Activated CD8-positive, alpha-beta memory T cell treated with anti-CD3 and anti-CD28 coated beads for 1 hour (primary cell): Measurements from ENCODE around the gene GALNT7.
A peak's percentile ranks its signal among the peaks of the same experiment; 100 is the strongest.

Experiments
- DNase-seq, 2 donors: peaks; one replicate each; pipeline ENCODE4 v3.0.0-alpha.2; 2020; ENCODE audit warnings: low read depth in 1 of 2; ENCODE audit errors: extremely low read depth in 1 of 2

Gene GALNT7

DNA sequence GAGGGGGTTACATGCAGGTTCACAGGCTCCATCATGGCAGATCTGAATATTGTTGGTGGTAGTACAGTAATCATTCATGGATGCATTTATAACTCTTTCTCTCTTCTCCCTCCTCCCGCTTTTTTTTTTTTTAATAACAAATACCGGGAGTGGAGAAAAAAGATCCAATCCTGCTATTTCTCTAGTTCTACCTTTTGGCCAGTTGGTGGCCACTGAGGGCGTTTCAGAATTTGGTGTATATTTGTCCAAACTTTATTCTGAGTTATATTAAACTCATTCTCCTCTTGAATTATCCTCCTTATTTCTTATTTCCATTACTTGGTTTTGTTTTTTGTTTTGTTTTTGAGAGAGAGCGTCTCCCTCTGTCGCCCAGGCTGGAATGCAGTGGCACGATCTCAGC lies 90.7 kb downstream of the GALNT7 start:
- DNase-seq = no peak

DNA sequence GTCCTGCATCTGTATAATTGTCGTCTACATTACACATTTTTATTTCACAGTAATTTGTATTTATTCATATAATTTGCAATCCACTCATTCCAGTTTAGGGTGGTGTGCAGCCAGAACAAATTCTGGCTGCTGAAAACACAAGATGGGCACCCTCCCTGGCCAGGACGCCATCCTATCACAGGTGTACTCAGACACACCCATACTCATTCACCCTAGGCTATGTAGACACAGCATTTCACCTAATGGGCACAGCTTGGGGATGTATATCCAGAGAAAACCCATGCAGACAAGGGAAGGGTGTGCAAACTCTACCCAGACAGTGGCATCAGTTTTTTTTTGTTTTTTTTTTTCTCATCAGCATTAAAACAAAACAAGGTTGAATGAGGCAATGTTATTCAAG lies 92.4 kb downstream of the GALNT7 start:
- no peak for DNase-seq

DNA sequence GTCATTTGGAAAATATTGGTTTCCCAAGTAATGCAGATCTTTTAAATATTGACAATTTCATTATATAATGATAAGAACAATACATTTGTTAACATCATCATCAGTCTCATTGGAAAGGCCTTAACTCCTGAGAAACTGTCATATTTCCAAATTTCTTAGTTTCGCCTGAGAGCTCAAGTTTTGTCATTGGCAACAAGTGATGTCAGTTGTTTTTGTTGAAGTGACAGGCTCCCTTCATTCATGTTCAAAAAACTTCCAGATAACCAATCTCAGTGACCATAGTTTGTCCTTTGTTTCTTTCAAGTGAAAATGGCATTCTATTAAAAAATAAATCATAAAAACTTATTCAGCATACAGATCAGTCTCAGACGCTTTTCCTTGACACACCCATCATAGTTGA lies 93.8 kb downstream of the GALNT7 start:
- no peak for DNase-seq

DNA sequence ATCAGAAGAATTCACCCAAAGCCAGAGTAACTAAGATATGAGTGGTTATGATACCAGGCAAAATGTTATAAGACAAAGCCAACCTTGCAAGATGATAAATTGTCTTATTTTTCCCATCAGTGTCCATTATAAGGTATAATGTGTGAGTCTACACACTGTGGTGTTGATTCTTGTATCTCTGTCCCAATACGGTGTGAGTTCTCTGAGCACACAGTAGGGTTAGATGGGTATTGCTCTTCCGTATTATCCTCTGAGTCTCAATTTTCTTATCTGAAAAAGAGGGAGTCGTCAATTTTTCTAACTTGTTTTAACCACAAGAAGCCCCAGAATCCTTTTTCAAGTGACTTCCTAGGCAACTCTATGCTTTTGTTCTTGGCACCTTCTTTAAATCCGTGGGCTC lies 95.6 kb downstream of the GALNT7 start:
- DNase-seq = no peak

DNA sequence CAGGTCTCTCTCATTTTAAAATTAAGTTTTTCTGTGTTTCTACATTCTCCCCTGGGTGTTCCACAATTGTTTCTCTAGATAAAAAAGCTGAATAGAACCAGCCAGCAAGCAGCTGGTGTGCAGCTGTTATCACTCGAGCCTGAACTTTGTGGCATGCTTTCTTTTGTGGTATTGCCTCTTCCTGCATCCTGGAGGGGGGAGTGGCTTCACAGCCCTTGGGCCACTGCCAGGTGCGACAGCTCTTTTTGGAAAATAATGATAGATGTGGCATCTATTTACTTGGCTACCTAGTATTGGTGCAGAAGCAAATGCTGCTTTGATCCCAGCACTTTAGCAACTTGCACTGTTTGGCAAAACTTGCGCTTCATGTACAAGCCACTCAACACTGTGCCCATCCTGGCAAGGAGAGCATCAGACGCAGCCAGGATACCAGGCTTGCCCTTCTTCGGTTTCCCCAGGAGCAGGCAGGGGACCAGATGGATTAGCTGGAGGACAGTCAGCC lies 96.1 kb downstream of the GALNT7 start:
- DNase-seq = peak in 1 of 2 donors; percentile 5

DNA sequence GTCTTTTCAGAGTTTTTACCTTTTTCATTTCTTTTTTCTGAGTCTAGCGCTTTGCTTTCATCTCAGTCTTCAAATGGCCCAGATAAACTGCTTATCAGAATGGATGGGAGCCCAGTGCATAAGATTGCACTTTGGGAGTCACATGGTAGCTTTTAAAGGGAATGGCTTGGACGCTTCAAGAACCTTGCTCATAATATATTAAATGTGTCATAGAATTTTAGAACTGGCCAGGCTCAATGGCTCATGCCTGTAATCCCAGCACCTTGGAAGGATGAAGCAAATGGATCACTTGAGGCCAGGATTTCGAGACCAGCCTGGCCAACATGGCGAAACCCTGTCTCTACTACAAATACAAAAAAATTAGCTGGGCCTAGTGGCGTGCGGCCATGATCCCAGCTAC lies 97.1 kb downstream of the GALNT7 start:
- no peak for DNase-seq

DNA sequence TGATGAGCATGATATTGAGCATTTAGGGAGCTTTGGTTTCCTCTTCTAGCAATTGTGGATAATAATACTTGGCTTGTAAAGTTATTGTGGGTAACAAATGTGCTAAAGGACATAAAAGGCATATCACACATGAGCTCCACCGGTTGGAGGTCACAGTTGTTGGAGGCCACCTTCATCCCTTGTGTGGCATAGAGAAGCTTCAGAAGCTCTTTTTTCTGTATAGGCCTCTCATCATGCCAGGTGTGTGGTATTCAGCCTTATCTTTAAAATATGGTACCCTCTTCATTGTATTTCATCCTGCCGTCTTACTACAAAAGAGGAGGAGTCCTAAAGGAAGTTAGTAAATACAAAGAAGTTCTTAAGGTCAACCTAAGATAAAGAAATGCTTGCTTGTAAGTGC lies 99.1 kb downstream of the GALNT7 start:
- no peak for DNase-seq

DNA sequence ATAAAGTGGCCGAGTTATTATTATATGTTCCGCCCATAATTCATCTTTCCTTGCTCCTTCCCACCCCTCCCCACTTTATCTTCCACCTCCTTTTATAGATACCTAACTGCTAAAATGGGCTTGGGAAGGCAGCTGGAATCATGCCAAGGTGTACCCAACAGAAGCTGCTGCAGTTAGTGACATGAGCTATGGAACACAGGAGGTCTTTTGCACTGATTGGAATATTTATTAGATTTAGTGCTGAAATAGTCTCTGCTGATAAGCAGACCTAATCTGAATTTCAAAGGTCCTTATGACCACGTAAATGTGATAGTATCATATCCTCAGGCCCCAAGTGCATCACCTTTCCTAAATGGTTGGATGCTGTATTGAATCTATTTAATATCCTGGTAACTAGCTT lies 100.7 kb downstream of the GALNT7 start:
- DNase-seq = no peak

DNA sequence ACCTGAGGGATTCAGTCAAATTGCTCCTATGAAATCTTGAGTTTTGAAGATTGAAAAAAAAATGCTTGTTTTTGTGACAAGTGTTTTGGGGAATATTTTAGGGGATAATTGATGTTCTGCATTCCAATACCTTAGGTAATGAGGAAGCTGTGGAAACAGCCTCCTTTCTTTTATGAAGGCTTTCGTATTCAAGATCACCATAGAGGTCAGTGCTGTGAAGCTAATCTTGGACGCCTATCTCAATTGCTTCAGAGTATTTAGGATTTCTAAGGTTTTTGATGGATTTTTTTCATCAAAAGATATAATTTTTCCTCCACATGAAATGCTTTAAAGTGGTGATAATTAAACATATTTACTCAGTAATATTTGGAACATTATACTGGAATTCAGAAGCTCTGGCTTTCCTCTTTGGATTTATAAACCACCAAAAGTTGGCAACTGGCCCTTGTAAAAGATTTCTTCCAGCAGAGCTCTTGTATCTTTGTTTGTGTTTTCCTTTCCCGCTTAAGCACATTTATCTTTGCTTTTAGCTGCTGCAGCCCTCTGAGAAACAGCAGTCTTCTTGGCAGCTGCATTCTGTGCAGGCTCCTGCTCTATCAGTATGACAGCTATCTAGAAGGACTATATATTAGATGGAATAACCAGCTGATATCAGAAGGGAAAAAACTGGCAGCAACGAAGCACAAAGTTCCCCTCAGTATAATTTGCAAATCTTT lies 101.9 kb downstream of the GALNT7 start:
- no peak for DNase-seq

DNA sequence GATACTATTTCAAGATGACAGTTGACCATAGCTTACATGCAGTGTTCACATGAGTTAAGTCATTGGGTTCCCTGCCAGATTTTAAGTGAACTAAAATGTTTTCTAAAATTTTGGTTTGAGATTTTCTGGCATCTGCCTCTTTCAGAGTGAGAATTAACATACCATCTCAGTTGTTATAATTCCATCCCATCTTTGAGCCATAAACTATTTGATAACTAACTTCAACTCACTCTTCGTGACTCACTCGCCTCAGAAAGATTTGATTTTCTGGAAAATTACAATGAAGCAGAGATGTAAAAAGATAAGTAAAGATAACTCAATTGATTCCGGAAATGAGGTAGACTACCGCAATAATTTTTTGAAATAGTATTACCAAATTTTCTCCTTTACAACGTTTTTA lies 103.7 kb downstream of the GALNT7 start:
- no peak for DNase-seq

DNA sequence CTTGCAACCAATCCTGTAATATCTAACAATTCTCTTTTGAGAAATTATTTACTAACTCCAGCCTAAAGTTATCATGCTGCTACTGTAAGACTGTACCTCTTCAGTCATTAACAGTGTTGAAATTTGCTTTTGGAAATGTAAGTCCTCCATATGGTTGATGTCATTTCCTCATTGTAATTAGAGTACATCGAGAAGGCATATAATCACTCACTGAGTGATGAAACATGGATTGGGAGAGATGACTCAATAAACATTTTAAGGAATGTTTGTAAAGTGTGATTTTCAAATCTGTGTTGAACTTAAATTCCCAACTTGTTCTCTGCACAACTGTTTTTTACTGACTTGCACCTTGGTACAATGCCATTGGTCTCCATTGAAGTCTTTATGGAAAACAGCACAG lies 104.4 kb downstream of the GALNT7 start:
- no peak for DNase-seq

DNA sequence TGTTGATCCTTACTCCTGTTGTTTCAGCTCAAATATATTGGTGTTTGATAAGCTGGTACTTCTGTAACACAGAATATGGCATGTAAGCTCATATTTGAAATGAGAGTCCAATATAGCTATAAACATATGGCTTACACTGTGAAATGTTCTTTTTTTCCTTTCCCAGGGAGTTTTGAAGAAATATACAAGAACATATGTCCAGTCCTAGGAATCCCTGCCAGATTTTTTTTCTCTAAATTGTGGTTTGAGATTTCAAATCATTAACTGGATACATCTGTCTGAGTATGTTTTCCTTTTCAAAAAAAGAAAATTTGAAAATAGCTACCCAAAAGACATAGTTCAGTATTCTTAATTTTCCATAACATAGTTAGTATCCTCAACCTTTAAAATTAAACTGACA lies 105.3 kb downstream of the GALNT7 start:
- DNase-seq = no peak

DNA sequence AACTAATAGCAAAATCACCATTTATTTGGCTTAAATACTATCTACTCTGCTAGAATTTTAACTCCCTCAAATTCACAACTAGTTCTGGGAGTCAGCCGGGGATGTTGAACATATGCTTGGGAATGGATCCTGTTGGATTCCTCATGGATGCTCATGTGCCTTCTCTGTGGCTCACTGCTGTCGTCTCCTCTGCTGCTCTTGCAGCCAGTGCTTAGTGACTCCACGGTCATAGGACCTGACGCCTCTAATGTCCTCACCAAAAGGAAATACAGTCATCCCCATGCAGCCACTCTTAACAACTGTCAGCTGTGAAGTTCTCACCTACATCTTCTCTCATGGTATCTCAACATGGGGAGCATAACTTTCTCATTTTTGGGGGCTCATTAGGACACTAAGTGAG lies 106.1 kb downstream of the GALNT7 start:
- no peak for DNase-seq

DNA sequence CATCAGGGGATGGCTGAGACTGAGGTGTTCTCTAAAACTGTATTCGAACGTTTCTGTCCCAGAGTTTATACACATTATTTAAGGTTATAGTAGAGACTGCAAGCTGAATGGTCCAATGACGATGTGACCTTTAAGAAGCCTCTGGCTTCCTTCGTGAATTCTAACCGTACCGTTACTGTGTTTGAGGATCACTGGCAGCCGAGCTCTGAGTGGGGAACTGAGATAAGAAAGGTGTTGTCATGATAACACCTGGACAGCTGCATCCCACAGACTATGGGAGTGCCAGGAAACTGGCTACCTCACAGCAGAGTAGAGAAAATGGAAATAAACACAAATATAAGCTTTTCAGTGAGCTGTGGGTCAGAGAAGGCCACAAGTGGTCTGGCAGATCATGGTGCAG lies 106.5 kb downstream of the GALNT7 start:
- DNase-seq = no peak

DNA sequence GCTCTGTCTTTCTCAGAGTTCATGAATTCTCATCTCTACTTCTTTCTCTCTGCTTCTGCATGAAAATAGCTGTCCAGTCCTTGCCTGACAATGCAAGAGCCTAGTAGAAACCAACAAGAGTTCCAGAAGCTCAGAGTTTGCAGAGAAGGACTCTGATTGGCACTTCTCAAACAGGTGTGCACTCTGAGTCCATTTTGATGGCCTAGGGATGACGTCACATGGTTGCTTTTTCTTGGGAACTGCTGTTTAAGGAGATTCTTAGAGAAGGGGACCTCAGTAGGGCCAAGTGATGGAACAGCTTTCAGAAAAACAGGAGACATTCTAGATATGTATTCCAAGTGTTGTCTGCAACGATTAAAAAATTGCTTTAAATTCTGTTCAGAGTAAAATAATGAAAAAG lies 108.7 kb downstream of the GALNT7 start:
- DNase-seq = no peak

DNA sequence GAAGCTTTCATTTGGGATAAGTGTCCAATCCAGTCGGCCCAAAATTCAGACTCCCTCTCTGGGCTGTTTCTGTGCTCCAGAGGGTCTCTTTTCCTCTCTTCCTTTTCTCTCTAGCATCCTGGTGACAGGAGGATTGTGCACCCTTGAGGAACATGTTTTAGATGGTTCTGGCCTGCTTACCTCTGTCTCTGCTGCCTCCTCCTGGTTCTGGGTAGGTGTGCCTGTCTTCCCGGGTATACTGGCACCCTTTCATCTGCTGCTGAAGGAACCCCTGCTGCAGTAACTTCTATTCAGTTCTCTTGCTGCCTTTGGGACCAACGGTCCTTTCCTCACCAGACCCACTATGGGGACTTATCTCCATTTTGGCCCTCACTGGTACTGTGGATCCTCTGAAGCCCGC lies 112.4 kb downstream of the GALNT7 start:
- DNase-seq = no peak

DNA sequence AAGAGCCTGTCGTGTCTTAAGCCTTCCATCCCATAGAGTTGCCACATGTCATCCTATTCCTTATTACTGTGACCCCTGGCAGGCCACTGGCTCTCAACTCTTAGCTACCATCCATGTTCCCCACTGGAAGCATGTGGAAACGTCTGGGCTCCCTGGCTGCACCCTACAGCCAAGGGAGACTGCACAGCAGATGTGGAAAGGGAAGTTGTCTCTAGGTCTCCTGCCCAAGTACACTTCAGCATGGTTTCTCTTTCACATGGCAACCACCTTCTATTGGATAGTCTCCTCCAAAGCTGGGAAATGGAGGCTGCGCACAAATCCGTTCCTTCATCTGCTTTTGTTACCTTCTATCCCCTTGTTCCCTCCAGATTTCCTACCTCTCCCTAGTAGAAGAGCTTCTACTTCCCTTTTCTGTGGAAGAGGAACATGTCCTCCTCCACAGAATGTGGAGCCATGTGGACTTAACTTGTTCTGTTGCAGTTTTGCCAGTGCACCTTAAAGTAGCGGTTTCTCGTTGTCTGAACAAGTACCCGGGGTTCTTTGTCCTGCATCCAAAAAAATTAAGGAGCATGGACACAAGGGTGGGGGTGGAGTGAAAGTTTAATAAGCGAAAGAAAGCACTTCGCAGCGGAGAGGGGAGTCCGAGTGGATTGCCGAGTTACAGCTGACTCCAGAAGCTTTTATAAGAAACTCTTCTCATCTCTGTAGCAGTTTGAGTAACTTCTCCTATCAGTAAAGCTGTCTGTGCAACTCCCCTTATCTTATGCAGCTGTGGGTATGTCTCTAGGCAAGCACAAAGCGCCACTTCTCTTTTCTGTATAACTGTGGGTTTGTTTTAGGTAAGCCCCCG lies 113.0 kb downstream of the GALNT7 start:
- DNase-seq = no peak

DNA sequence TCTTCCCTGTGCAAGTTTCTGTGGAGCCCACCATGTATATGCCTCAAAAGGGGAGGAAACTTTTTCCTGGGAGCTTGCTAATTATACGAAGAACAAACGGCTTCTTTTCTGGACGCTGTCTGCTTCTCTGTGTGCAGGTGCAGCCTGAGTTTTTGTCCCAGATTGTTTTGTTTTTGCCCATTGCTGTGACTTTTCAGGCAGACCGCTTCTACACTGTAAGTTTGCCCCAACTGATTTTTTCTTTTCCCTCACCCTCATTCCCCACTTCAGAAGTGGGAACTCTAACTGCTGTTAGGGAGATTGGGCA lies 113.6 kb downstream of the GALNT7 start:
- DNase-seq = no peak

DNA sequence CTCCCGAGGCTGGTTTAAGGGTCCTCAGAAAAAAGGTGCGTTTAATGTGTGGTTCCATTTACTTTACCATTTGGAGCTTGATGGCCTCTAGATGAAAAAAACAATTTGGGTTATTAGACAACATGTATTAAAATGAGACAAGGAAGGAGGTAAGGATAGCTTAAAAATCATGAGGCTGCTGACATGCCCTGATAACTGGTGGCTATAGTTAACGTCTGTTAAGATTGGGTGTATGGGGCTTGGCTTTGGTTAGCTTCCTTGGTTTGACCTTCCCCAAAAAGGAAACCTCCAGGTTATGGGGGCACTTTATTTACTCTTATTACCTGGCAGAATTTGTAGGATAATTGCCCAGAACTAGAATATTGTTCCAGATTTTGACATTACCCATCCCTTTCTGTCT lies 114.0 kb downstream of the GALNT7 start:
- DNase-seq = no peak

DNA sequence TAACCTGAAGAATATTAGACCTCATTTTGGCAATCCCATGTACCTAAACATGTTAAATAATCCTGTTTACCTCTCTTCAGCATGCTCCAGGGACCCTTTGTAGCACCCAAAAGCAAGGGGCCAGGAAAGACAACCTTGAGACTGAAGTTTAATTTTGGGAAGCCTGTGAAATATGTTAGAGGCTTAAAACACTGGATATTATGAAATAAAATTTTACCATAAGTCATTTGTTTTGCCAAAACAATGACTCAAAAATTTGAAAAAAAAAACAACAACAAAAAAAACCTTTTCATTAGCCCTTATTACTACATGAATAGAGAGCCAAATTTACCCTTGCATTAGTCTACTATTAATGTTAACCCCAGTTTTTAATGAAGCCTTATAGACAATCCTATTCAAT lies 115.9 kb downstream of the GALNT7 start:
- DNase-seq = no peak

DNA sequence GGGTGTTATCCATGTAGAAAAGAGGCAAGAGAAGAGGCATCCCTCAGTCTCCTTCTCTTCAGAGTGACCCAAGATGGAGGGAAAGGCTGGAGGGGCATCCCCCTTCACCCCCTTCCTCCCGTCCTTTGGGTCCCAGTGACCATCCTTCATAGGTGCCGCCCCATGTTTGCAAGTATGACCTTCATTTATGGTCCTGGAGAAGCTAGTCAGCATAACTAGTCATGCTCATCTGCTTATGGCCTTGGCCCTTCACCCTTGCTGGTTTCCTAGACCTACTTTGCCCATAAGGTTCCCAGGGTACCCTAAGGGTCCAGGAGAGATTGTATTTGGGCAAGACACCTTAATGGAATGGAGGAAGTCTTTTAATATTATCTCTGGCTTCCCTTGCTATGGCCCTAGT lies 118.9 kb downstream of the GALNT7 start:
- DNase-seq = no peak

DNA sequence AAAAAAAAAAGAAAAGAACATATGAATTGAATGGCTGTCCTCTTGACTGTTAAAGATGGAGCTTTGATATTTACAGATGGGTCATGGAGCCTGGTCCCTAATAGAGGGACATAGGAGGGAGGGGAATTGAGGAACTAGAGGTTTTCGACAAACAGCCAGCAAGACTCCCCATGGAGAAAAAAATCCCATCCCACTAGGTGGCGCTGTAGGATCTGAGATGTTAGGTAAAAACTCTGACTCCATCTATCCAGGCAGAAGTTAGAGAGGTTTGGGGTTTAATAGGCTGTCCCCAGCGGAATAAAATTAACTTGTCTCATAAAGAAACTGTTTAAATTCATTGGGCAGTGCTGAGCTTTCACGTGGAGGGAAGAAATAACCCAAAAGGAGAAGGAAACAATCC lies 119.7 kb downstream of the GALNT7 start:
- peak; percentile 24 to 56 for DNase-seq
